Thyroid gland (tissue), 4 donors: ENCODE data around the gene KCTD5.

Experiments used
- CTCF ChIP-seq, 6 experiments: fragments of 200-600 bp in 3 of 6; fragments of 450-650 bp in 3 of 6; sonication (generic) in 3 of 6; IDR thresholded peaks; one replicate each; pipeline ENCODE4 v1.5.1; 2016 to 2019; ENCODE audit warnings: antibody characterized with exemption in 6 of 6, mild to moderate bottlenecking in 2 of 6, inconsistent platforms in 1 of 6, moderate library complexity in 1 of 6
- POLR2A ChIP-seq, 2 donors: fragments of 450-650 bp; IDR thresholded peaks; one replicate each; pipeline ENCODE4 v1.6.1; 2017; ENCODE audit warnings: antibody characterized with exemption in 2 of 2, mild to moderate bottlenecking in 2 of 2, moderate library complexity in 1 of 2

GRCh38 chr16:2701713-2702437, 19.6 kb downstream of the KCTD5 start:
- TF ChIP-seq CTCF (IDR thresholded peaks at IDR 0.05) (no peak), POLR2A (IDR thresholded peaks at IDR 0.05) (no peak)
